LNCaP clone FGC (cell line): ENCODE data around the gene GRIN2B.

ENCODE experiments used
- DNase-seq: peaks from one replicate; pipeline ENCODE4 v3.0.0-alpha.2; 2011; ENCODE audit warnings: low read depth
- H3K4me3 ChIP-seq: 2 replicates; pipeline ENCODE4 v1.5.1; 2011; ENCODE audit warnings: mild to moderate bottlenecking, low read depth, low read length, control low read depth
- TF ChIP-seq, protein P1 (sequence below): IDR thresholded peaks from 2 replicates; pipeline ENCODE4 v1.5.1; 2012; ENCODE audit warnings: mild to moderate bottlenecking; ENCODE audit not compliant: control insufficient read depth, insufficient read depth; ENCODE audit errors: extremely low read depth

The GRIN2B gene

DNA sequence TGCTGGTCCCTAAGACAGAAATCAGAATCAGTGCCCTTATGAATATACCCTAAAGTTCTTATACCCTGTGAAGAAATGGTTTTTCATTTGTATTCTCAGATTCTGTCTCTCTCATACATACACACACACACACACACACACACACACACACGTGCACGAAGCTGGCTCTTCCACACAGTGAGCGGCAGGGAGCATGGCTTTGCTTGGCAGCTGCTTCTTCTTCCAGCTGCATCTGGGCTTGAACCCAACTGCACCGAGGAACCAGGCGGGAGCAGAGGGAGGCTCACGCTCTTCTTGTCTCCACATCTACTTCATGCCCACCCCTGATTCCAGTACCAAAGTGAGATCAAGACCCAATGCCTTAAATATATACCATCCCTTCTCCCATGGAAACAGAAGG is 19.4 kb downstream of the GRIN2B start:
- TF ChIP-seq, protein P1, sequence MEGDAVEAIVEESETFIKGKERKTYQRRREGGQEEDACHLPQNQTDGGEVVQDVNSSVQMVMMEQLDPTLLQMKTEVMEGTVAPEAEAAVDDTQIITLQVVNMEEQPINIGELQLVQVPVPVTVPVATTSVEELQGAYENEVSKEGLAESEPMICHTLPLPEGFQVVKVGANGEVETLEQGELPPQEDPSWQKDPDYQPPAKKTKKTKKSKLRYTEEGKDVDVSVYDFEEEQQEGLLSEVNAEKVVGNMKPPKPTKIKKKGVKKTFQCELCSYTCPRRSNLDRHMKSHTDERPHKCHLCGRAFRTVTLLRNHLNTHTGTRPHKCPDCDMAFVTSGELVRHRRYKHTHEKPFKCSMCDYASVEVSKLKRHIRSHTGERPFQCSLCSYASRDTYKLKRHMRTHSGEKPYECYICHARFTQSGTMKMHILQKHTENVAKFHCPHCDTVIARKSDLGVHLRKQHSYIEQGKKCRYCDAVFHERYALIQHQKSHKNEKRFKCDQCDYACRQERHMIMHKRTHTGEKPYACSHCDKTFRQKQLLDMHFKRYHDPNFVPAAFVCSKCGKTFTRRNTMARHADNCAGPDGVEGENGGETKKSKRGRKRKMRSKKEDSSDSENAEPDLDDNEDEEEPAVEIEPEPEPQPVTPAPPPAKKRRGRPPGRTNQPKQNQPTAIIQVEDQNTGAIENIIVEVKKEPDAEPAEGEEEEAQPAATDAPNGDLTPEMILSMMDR: no peak
- no peak overlapping the region for H3K4me3 ChIP-seq
- DNase-seq: no peak

DNA sequence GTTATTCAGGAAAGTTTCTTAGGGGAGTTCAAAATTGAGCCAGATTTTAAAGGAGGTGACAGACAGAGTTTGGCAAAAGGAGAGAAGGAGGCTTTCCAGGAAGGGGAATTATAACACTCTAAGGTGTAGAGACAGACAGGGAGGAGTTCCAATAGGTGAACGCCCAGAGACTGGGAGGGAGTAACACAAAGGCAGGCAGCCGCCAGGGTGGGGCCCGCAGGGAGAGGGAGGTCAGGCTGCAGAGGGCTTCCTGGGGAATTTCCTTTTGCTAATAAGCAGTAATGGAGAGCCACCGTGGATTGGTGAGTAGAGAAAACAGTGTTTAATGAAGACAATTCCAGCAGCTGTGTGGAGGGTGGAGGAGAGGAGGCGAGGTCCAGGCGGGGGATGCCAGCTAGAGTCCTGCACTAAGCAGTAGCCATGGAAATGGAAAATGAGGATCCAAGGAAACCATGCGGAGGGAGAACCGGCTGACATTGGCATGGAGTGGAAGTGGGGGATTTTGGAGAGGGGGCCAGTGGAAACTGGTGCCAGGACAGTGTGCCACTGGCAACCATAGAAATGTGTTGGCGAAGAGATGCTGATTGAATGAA is 22.2 kb downstream of the GRIN2B start:
- H3K4me3 ChIP-seq: no peak overlapping the region
- DNase-seq: no peak
- TF ChIP-seq, protein P1: no peak

DNA sequence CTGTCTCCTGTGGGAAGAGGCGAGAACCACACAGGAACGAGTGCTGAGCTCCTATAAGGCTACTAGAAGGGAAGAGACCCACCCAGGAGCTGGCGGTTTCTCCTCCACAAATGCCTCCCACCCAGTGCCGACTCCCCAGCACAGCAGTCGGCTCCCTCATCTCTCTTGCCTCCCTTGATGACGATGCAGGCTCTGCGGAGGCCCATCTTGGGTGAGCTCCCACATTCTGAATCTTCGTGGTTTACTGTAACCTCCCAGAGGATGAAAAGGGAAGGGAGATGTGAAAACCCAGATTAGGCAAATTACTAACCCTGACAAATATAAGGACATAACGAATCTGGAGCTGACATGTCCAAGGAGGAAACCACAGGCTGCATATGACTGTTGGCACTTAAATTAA is 23.8 kb downstream of the GRIN2B start:
- DNase-seq: no peak
- H3K4me3 ChIP-seq: no peak overlapping the region
- TF ChIP-seq, protein P1: no peak

DNA sequence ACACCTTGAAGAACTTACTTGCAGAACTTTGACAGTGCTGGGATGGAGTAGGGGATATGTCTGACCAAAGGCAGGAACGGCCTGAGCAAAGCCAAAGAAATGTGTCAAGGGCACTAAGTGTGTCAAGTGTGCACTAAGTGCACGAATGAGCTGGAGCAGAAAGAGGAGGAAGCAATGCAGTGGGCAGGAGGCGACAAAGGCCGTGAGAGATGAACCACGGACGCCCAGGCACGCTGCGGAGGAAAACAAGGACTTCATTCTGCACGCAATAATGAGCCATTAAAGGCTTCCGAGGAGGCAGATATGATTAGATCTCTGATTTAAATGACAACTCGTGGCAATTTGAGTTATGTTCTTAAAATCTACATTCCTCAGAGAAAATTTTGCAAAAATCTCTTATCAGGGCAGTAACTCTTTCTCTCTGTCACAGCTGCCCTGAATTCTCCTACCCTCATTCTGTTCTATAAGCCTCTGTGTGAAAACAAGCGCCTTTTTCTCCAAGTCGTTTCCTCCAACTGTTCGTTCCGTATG is 25.3 kb downstream of the GRIN2B start:
- no peak for DNase-seq
- no peak overlapping the region for H3K4me3 ChIP-seq
- TF ChIP-seq, protein P1: no peak

DNA sequence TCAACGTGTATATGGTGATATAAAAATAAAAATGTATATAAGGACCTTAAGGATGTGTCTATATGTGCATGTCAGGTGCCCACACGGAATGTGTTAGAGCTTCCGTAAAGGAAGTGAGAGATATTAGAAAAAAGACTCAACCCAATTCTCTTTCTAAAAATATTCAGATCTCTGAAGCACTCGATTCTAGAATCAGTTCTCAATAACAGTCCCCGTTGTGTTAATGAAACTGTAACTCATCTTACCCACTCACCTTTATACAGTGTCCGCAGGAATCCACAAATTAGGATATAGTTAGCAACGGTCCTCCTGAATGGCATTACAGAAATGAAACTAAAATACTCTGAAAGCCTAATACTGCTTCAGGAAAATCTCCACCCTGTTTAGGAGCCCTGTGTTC is 29.3 kb downstream of the GRIN2B start:
- TF ChIP-seq, protein P1: no peak
- DNase-seq: no peak
- no peak overlapping the region for H3K4me3 ChIP-seq

DNA sequence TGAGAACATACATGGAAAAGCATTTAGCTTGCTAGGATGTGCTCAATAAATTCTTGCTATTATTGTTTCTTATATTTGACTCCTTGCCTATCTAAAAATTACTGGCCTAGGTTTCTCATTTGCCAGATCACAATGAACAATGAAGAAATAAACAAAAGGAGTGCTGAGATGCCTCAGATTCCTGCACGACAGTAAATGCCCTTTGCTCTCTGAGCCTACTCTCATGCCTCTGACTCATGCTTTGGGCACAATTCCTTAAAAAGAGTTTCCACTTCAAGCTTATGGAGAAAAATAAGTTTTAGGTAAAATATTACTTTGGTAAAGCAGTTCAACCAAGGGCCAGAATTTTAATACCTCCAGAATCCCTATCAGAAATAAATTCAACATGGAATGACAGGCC is 30.9 kb downstream of the GRIN2B start:
- TF ChIP-seq, protein P1: no peak
- no peak for DNase-seq
- no peak overlapping the region for H3K4me3 ChIP-seq

DNA sequence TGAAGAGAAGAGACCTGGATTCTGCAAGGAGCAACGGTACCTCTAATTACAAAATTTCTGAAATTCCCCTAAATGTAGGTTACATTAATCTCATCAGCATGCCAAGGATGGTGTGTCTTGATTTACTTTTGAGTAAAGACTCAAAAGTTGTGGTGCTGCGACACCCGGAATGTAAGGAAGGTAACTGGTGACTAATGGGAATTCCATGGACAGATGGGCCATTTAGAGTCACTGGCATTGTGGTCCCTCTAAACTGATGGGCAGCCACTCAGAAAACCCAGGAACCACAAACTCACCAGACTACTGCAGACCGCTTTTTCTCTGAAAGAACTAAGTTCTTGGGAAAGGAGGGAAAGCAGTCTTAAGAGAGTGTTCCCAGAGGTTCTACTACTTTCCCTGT is 32.8 kb downstream of the GRIN2B start:
- H3K4me3 ChIP-seq: no peak overlapping the region
- no peak for DNase-seq
- TF ChIP-seq, protein P1: no peak
